ENCODE results near the gene RYR3.

Gene RYR3

GRCh38 chr15:33454346-33454745 is 143.6 kb downstream of the RYR3 start:
- no peak for DNase-seq

- DNase-seq: no peak
Measured at GRCh38 chr15:33454996-33455395, 144.2 kb downstream of the RYR3 start.

GRCh38 chr15:33458421-33458820 is 147.7 kb downstream of the RYR3 start:
- no peak for DNase-seq

- no peak for DNase-seq
Measured at GRCh38 chr15:33460166-33460805, 149.5 kb downstream of the RYR3 start.

- no peak for DNase-seq
Measured at GRCh38 chr15:33461671-33462070, 150.9 kb downstream of the RYR3 start.

GRCh38 chr15:33467146-33467815 is 156.5 kb downstream of the RYR3 start:
- no peak for DNase-seq

- no peak for DNase-seq
Measured at GRCh38 chr15:33467816-33468163, 157.0 kb downstream of the RYR3 start.

- DNase-seq: no peak
Measured at GRCh38 chr15:33468740-33469139, 158.0 kb downstream of the RYR3 start.

GRCh38 chr15:33473005-33473404 is 162.2 kb downstream of the RYR3 start:
- no peak for DNase-seq

GRCh38 chr15:33473714-33474113 is 162.9 kb downstream of the RYR3 start:
- DNase-seq: no peak

- DNase-seq: no peak
Measured at GRCh38 chr15:33476076-33476475, 165.3 kb downstream of the RYR3 start.

- DNase-seq: no peak
Measured at GRCh38 chr15:33476908-33477307, 166.1 kb downstream of the RYR3 start.

- no peak for DNase-seq
Measured at GRCh38 chr15:33489335-33489734, 178.6 kb downstream of the RYR3 start.

GRCh38 chr15:33490703-33491102 is 179.9 kb downstream of the RYR3 start:
- no peak for DNase-seq

GRCh38 chr15:33492434-33493052 is 181.8 kb downstream of the RYR3 start:
- no peak for DNase-seq

GRCh38 chr15:33494306-33494705 is 183.5 kb downstream of the RYR3 start:
- DNase-seq: no peak

- no peak for DNase-seq
Measured at GRCh38 chr15:33500432-33501195, 189.8 kb downstream of the RYR3 start.

- DNase-seq: no peak
Measured at GRCh38 chr15:33503681-33504080, 192.9 kb downstream of the RYR3 start.

GRCh38 chr15:33506781-33507296 is 196.1 kb downstream of the RYR3 start:
- DNase-seq: no peak

- DNase-seq: no peak
Measured at GRCh38 chr15:33508703-33509102, 197.9 kb downstream of the RYR3 start.

- no peak for DNase-seq
Measured at GRCh38 chr15:33515121-33515520, 204.4 kb downstream of the RYR3 start.

- DNase-seq: no peak
Measured at GRCh38 chr15:33516563-33516962, 205.8 kb downstream of the RYR3 start.

- no peak for DNase-seq
Measured at GRCh38 chr15:33517944-33518343, 207.2 kb downstream of the RYR3 start.

- no peak for DNase-seq
Measured at GRCh38 chr15:33518421-33518820, 207.7 kb downstream of the RYR3 start.
